K562 (cell line): ENCODE results near the gene FOXK2. TPM values are rescaled to one million over a fixed set of nuclear protein-coding genes. Genes with fewer than 3 reads are reported as not detected.

Experiments
- ATAC-seq: fragments of 200-7000 bp; cut with Tn5 transposase; 3 replicates; pipeline ENCODE4 v1.9.1; 2020; ENCODE audit warnings: moderate library complexity
- BruUV-seq: library from RNA; stranded (reverse); fragments of 400-500 nt; replicated peaks from 2 replicates; lab custom pipeline; 2021; lab: Mats Ljungman, UMichigan
- CTCF ChIA-PET: fragments of 300-600 bp; formaldehyde crosslinking; extraction: SDS; loops from one replicate; lab custom pipeline; 2021; ENCODE audit warnings: low intra/inter-chr PET ratio; lab: Yijun Ruan, JAX
- POLR2A ChIA-PET: fragments of 300-600, 350-650 bp; sonication (Branson Sonifier 250); formaldehyde crosslinking; extraction: SDS; loops from one replicate; lab custom pipeline; 2021; ENCODE audit warnings: antibody characterized with exemption, inconsistent platforms; lab: Yijun Ruan, JAX
- DNase-seq, 4 experiments: peaks; one replicate each; pipeline versions ENCODE4 v3.0.0 to v3.0.0-alpha.2; 2011 to 2018; ENCODE audit warnings: low spot score in 3 of 4, mixed read lengths in 3 of 4; ENCODE audit errors: extremely low read depth in 1 of 4
- FAIRE-seq: peaks from 2 replicates; lab custom pipeline; 2011; peaks lifted over from hg19 to GRCh38; lab: Jason Lieb, UNC
- H2AFZ ChIP-seq: 2 replicates; pipeline ENCODE4 v1.6.0; 2011; ENCODE audit warnings: low read depth, low read length, control low read depth, inconsistent platforms
- H3K27ac ChIP-seq: fragments of 200-600 bp; 3 replicates; pipeline ENCODE4 v1.8.0; 2011; ENCODE audit warnings: low read depth, mild to moderate bottlenecking, control low read depth, inconsistent platforms, low read length, moderate library complexity, mixed read lengths; ENCODE audit errors: extremely low read depth
- H3K27me3 ChIP-seq, 2 experiments: fragments of 300-600 bp in 1 of 2; 2 replicates in 1 of 2; 3 replicates in 1 of 2; pipeline versions ENCODE4 v1.6.0 to v1.8.0; 2011; ENCODE audit warnings: inconsistent platforms in 2 of 2, low read length in 2 of 2, mild to moderate bottlenecking in 1 of 2, mixed read lengths in 1 of 2, moderate library complexity in 1 of 2; ENCODE audit not compliant: control insufficient read depth in 2 of 2, insufficient read depth in 2 of 2
- H3K36me3 ChIP-seq: fragments of 300-600 bp; 3 replicates; pipeline ENCODE4 v1.8.0; 2011; ENCODE audit warnings: mild to moderate bottlenecking, low read length, inconsistent platforms; ENCODE audit not compliant: control insufficient read depth, insufficient read depth
- H3K4me1 ChIP-seq, 2 experiments: fragments of 200-600 bp in 1 of 2; replicated peaks in 1 of 2; 2 replicates in 1 of 2; 3 replicates in 1 of 2; pipeline versions ENCODE4 v1.5.1 to v1.8.0; 2011; ENCODE audit warnings: inconsistent platforms in 2 of 2, low read length in 2 of 2, mild to moderate bottlenecking in 1 of 2, mixed read lengths in 1 of 2, moderate library complexity in 1 of 2; ENCODE audit not compliant: control insufficient read depth in 2 of 2, insufficient read depth in 2 of 2
- H3K4me2 ChIP-seq: 2 replicates; pipeline ENCODE4 v1.6.1; 2011; ENCODE audit warnings: low read length, control low read depth, inconsistent platforms, mixed read lengths; ENCODE audit not compliant: insufficient read depth
- H3K4me3 ChIP-seq: fragments of 200-600 bp; sonication (generic), shearing (Covaris generic); 2 replicates; pipeline ENCODE4 v1.5.1; 2016; ENCODE audit warnings: control low read depth, inconsistent platforms
- H3K79me2 ChIP-seq: fragments of 200-600 bp; 3 replicates; pipeline ENCODE4 v1.8.0; 2011; ENCODE audit warnings: low read length, inconsistent platforms; ENCODE audit not compliant: control insufficient read depth, insufficient read depth
- H3K9ac ChIP-seq, 2 experiments: 2 replicates each; pipeline versions ENCODE4 v1.6.0 to v1.6.1; 2011; ENCODE audit warnings: low read depth in 2 of 2, low read length in 2 of 2, control low read depth in 1 of 2, inconsistent platforms in 1 of 2, mild to moderate bottlenecking in 1 of 2, mixed read lengths in 1 of 2; ENCODE audit not compliant: insufficient read depth in 1 of 2
- H3K9me1 ChIP-seq: one replicate; pipeline ENCODE4 v1.6.0; 2011; ENCODE audit warnings: inconsistent platforms, mild to moderate bottlenecking, low read length, moderate library complexity; ENCODE audit not compliant: control insufficient read depth, insufficient read depth
- H3K9me3 ChIP-seq: replicated peaks from 2 replicates; pipeline ENCODE4 v1.5.1; 2011; ENCODE audit warnings: low read depth, low read length, inconsistent platforms; ENCODE audit not compliant: control insufficient read depth, insufficient read depth
- H4K20me1 ChIP-seq: replicated peaks from 2 replicates; pipeline ENCODE4 v1.6.1; 2011; ENCODE audit warnings: low read length, inconsistent platforms, mixed read lengths; ENCODE audit not compliant: control insufficient read depth, insufficient read depth
- ELF1 ChIP-seq: fragments of 200-800 bp; sonication (Bioruptor generic); IDR thresholded peaks from 2 replicates; pipeline ENCODE4 v1.6.1; 2016; ENCODE audit warnings: missing genetic modification characterization, missing compliant biosample characterization
- TAF1 ChIP-seq: IDR thresholded peaks from 2 replicates; pipeline ENCODE4 v1.6.1; 2011; ENCODE audit warnings: mild to moderate bottlenecking, low read length, moderate library complexity; ENCODE audit not compliant: insufficient read depth, control insufficient read depth, severe bottlenecking; ENCODE audit errors: extremely low read depth
- WGBS: fragments of 100-300 bp; shearing (Covaris generic); methylation state at CpG from one replicate; pipeline ENCODE4 v1.1.6; 2016; ENCODE audit warnings: low coverage, mixed read lengths; ENCODE audit not compliant: insufficient coverage; ENCODE audit errors: missing lambda C conversion rate; 5-methylcytosine and 5-hydroxymethylcytosine counted together
- in situ Hi-C: fragments of 300-500 bp; cut with MboI; formaldehyde crosslinking; loops from 4 replicates; pipeline ENCODE4 v1.15.0; 2018; ENCODE audit warnings: inconsistent platforms, mixed read lengths
- intact Hi-C: fragments of 100-400 bp; cut with micrococcal nuclease; formaldehyde crosslinking; loops from 2 replicates; pipeline ENCODE4 v1.14.2; 2022
- polyA plus RNA-seq, 8 experiments: library from polyadenylated mRNA; depleted of rRNA in 4 of 8; stranded (reverse) in 5 of 8; unstranded in 3 of 8; fragments of >200 nt; fragmentation: Nextera tagmentation in 2 of 8; fragmentation: Illumina TruSeq in 1 of 8; extraction: Ambion mirVana in 2 of 8; extraction: Trizol in 1 of 8; gene quantifications; 2 replicates each; pipeline versions ENCODE4 v1.2.1 to v1.2.3, GENCODE V29; 2011 to 2014; ENCODE audit warnings: inconsistent platforms in 1 of 8, missing spikeins in 1 of 8
- total RNA-seq, 7 experiments: library from RNA; depleted of rRNA in 6 of 7; stranded (reverse); fragments of >200 nt in 6 of 7; fragmentation: Illumina TruSeq in 2 of 7; extraction: Trizol in 2 of 7; gene quantifications; 2 replicates each; pipeline versions ENCODE4 v1.2.1 to v1.2.3, GENCODE V29; 2011 to 2021; ENCODE audit warnings: low replicate concordance in 1 of 7

The FOXK2 gene
- total and polyA plus RNA-seq, 9 of the 15 experiments (the other 6 are each of a cell fraction or from before 2014, with no cell fraction given), result 3.0 to 86.0 (median 44.1) TPM

- Histone ChIP-seq H2AFZ (peak overlapping the region; percentile 21; the same call in 1 of the 2 replicates), H3K9ac (no peak overlapping the region), H3K4me3 (no peak overlapping the region), H3K4me1 (peaks cover 5 to 41% of the 10 kb centered on the region in 2 experiments; a peak in 4 of 5 replicates)
- POLR2A ChIA-PET, result interaction anchor here (0.6 to 1.5 kb wide), 3 partner anchors 23 to 57 kb away, joined by 3 to 4 read pairs (median 4); partner anchors contain the start of gene FOXK2
- peak; percentile 37 for FAIRE-seq
- TF ChIP-seq TAF1, result no peak
- 0 out of 2 replicates have a peak, but pooled peaks have one; percentile 22 for TF ChIP-seq ELF1 (tag)
- TF ChIP-seq, all 486 proteins: peak for 1
- H3K79me2 ChIP-seq, result no peaks in the 10 kb centered on the region
- H3K9me1 ChIP-seq, result peaks cover 3% of the 10 kb centered on the region
- no peaks in the 10 kb centered on the region for H3K27me3 ChIP-seq
- intact Hi-C loops (loop anchor here (10.0 kb wide), 1 partner anchor 141 kb away; the partner anchor contains the start of gene TEX19), in situ Hi-C loops (no loop called here)
- H3K36me3 ChIP-seq, result no peaks in the 10 kb centered on the region
- WGBS, result 73% methylated on average over 10 of the region's 12 CpGs
- H4K20me1 ChIP-seq, result 0 out of 2 replicates have a peak, but pooled peaks cover 6% of the 10 kb centered on the region
- no peak for ATAC-seq
- CTCF ChIA-PET, result interaction anchor here (0.6 kb wide), 1 partner anchor 61 kb away, joined by 4 read pairs; no protein-coding TSS in a partner anchor
- DNase-seq, result no peak
- no peak overlapping the region for H3K27ac ChIP-seq
- H3K4me2 ChIP-seq, result no peak overlapping the region
- no peaks in the 10 kb centered on the region; the same call in 1 of the 2 replicates for H3K9me3 ChIP-seq
- BruUV-seq, result no TSS peak
These were observed 23.5 kb upstream of the FOXK2 start for GRCh38 chr17:82495844-82496528.
